Activated CD4-positive, CD25-positive, alpha-beta regulatory T cell (primary cell): Measurements from ENCODE around the gene ZNF280D.

Experiments used
- DNase-seq, 4 experiments: peaks; one replicate each; lab custom pipeline; 2025; lab: John Stamatoyannopoulos, UW

The ZNF280D gene

GRCh38 chr15:56752986-56753385, 19.7 kb upstream of the ZNF280D start:
- DNase-seq, result no peak

- DNase-seq, result no peak
These were observed 16.7 kb upstream of the ZNF280D start for GRCh38 chr15:56749982-56750381.

GRCh38 chr15:56744701-56745683, 11.7 kb upstream of the ZNF280D start:
- DNase-seq, result no peak

- DNase-seq, result no peak
These were observed 8.2 kb upstream of the ZNF280D start for GRCh38 chr15:56741541-56741940.

- no peak for DNase-seq
These were observed 6.8 kb upstream of the ZNF280D start for GRCh38 chr15:56739964-56740640.

GRCh38 chr15:56739474-56739873, 6.2 kb upstream of the ZNF280D start:
- DNase-seq, result no peak

- no peak for DNase-seq
These were observed 4.5 kb upstream of the ZNF280D start for GRCh38 chr15:56737791-56738190.

GRCh38 chr15:56736881-56737707, 3.8 kb upstream of the ZNF280D start:
- no peak for DNase-seq

GRCh38 chr15:56736308-56736707, 3.0 kb upstream of the ZNF280D start:
- DNase-seq, result no peak

GRCh38 chr15:56735589-56735988, 2.3 kb upstream of the ZNF280D start:
- DNase-seq, result no peak

GRCh38 chr15:56734013-56734635, 815 bp upstream of the ZNF280D start:
- no peak for DNase-seq

- DNase-seq, result no peak
These were observed 498 bp downstream of the ZNF280D start for GRCh38 chr15:56732886-56733135.

- DNase-seq, result no peak
These were observed 999 bp downstream of the ZNF280D start for GRCh38 chr15:56732135-56732885.

GRCh38 chr15:56731548-56731947, 1.8 kb downstream of the ZNF280D start:
- no peak for DNase-seq

- no peak for DNase-seq
These were observed 3.7 kb downstream of the ZNF280D start for GRCh38 chr15:56729561-56729960.

GRCh38 chr15:56725386-56725785, 7.9 kb downstream of the ZNF280D start:
- no peak for DNase-seq

- DNase-seq, result no peak
These were observed 9.1 kb downstream of the ZNF280D start for GRCh38 chr15:56724232-56724631.

- DNase-seq, result no peak
These were observed 9.5 kb downstream of the ZNF280D start for GRCh38 chr15:56723787-56724186.

GRCh38 chr15:56719774-56720555, 13.3 kb downstream of the ZNF280D start:
- DNase-seq, result no peak

- no peak for DNase-seq
These were observed 14.2 kb downstream of the ZNF280D start for GRCh38 chr15:56719021-56719612.
